Left lung (tissue), 10 donors: ENCODE results near the gene SPON1. TPM values are rescaled to one million over a fixed set of nuclear protein-coding genes. Genes with fewer than 3 reads are reported as not detected.

ENCODE experiments used
- ATAC-seq: fragments of 200-7000 bp; cut with Tn5 transposase; one replicate; pipeline ENCODE4 v1.9.1; 2020; ENCODE audit warnings: moderate library complexity
- DNase-seq, 4 donors: peaks; one replicate each; pipeline ENCODE4 v3.0.0-alpha.2; 2013 to 2020
- H3K27ac ChIP-seq, 2 donors: fragments of 200-600 bp; sonication (generic) in 1 of 2; one replicate each; pipeline versions ENCODE4 v1.5.0 to v1.8.0; 2020 to 2021
- H3K27me3 ChIP-seq, 2 donors: fragments of 200-600 bp; sonication (generic) in 1 of 2; one replicate each; pipeline versions ENCODE4 v1.5.0 to v1.8.0; 2020 to 2021
- H3K36me3 ChIP-seq, 2 donors: fragments of 200-600 bp; sonication (generic) in 1 of 2; one replicate each; pipeline versions ENCODE4 v1.5.0 to v1.8.0; 2020 to 2021
- H3K4me1 ChIP-seq, 2 donors: fragments of 200-600 bp; one replicate each; pipeline ENCODE4 v1.8.0; 2021
- H3K4me3 ChIP-seq, 2 donors: fragments of 200-600 bp; sonication (generic) in 1 of 2; one replicate each; pipeline versions ENCODE4 v1.5.0 to v1.8.0; 2020 to 2021; ENCODE audit warnings: mild to moderate bottlenecking in 1 of 2
- H3K9me3 ChIP-seq, 2 donors: fragments of 200-600 bp; sonication (generic) in 1 of 2; one replicate each; pipeline versions ENCODE4 v1.5.0 to v1.8.0; 2020 to 2021
- CTCF ChIP-seq, 2 donors: fragments of 200-600 bp; sonication (generic) in 1 of 2; IDR thresholded peaks; one replicate each; pipeline versions ENCODE4 v1.5.0 to v1.8.0; 2021; ENCODE audit warnings: antibody characterized with exemption in 2 of 2
- intact Hi-C, 2 donors: fragments of 100-400 bp; cut with DNase I; formaldehyde crosslinking; loops; one replicate each; pipeline versions ENCODE4 v1.11.2 to v1.14.2; 2022
- polyA plus RNA-seq, 6 donors: library from polyadenylated mRNA; unstranded; fragments of 120-200 nt; gene quantifications; one replicate each; pipeline ENCODE4 v1.2.1, GENCODE V29; 2013; ENCODE audit not compliant: insufficient read length in 6 of 6
- total RNA-seq, 2 donors: library from RNA; stranded (reverse); fragmentation: NEBNext Ultra II Directional; extraction: Animal tissue kit (Norgen Biotek cat#: 25700); gene quantifications; one replicate each; pipeline ENCODE4 v1.2.1, GENCODE V29; 2021
- donor health status: DM: no; HTN: yes; CAD: no.
- donor health status: DM: no; HTN: no; CAD: no.

The SPON1 gene
- total and polyA plus RNA-seq, 8 donors, result 83.2 to 136 (median 97.4) TPM

- ATAC-seq, result no peak
- Histone ChIP-seq H3K27ac (no peak overlapping the region), H3K27me3 (peaks cover 0 to 6% of the 10 kb centered on the region in 2 donors), H3K9me3 (no peaks in the 10 kb centered on the region), H3K4me3 (no peak overlapping the region), H3K36me3 (no peaks in the 10 kb centered on the region), H3K4me1 (no peaks in the 10 kb centered on the region)
- intact Hi-C loops, result no loop called here
- TF ChIP-seq CTCF (IDR thresholded peaks at IDR 0.05), result no peak
- DNase-seq, result no peak
These were observed 9.9 kb upstream of the SPON1 start for GRCh38 chr11:13952668-13953067.

GRCh38 chr11:13954591-13954990, 7.9 kb upstream of the SPON1 start:
- no peak for TF ChIP-seq CTCF (IDR thresholded peaks at IDR 0.05)
- Histone ChIP-seq H3K4me3 (no peak overlapping the region), H3K27ac (no peak overlapping the region), H3K36me3 (no peaks in the 10 kb centered on the region), H3K27me3 (peaks cover 0 to 20% of the 10 kb centered on the region in 2 donors), H3K9me3 (no peaks in the 10 kb centered on the region), H3K4me1 (no peaks in the 10 kb centered on the region)
- DNase-seq (no peak), ATAC-seq (no peak)
- intact Hi-C loops, result no loop called here

- intact Hi-C loops, result loop anchor here in 1 of 2 donors (5.0 kb wide), 2 partner anchors 191 to 291 kb away; no protein-coding TSS in a partner anchor
- no peaks in the 10 kb centered on the region for H3K36me3 ChIP-seq
- H3K27ac ChIP-seq, result no peak overlapping the region
- ATAC-seq (peak; percentile 95), DNase-seq (peak in 3 of 4 donors; percentile 45 to 82 (median 61))
- H3K4me1 ChIP-seq, result no peaks in the 10 kb centered on the region
- no peak overlapping the region for H3K4me3 ChIP-seq
- peaks cover 0 to 34% of the 10 kb centered on the region in 2 donors for H3K27me3 ChIP-seq
- H3K9me3 ChIP-seq, result no peaks in the 10 kb centered on the region
- peak; percentile 74 to 88 for TF ChIP-seq CTCF (IDR thresholded peaks at IDR 0.05)
These were observed 6.5 kb upstream of the SPON1 start for GRCh38 chr11:13955971-13956421.

GRCh38 chr11:13956988-13957387, 5.5 kb upstream of the SPON1 start:
- ATAC-seq (no peak), DNase-seq (no peak)
- Histone ChIP-seq H3K27ac (no peak overlapping the region), H3K4me3 (no peak overlapping the region), H3K4me1 (no peaks in the 10 kb centered on the region), H3K9me3 (no peaks in the 10 kb centered on the region), H3K27me3 (peaks cover 5 to 44% of the 10 kb centered on the region in 2 donors), H3K36me3 (no peaks in the 10 kb centered on the region)
- intact Hi-C loops, result loop anchor here in 1 of 2 donors (5.0 kb wide), 2 partner anchors 190 to 290 kb away; no protein-coding TSS in a partner anchor
- no peak for TF ChIP-seq CTCF (IDR thresholded peaks at IDR 0.05)

GRCh38 chr11:13958641-13959400, 3.7 kb upstream of the SPON1 start:
- no peaks in the 10 kb centered on the region for H3K36me3 ChIP-seq
- intact Hi-C loops, result loop anchor here in 1 of 2 donors (5.0 kb wide), 2 partner anchors 188 to 288 kb away; no protein-coding TSS in a partner anchor
- ATAC-seq, result no peak
- H3K4me1 ChIP-seq, result peaks cover 0 to 11% of the 10 kb centered on the region in 2 donors
- H3K9me3 ChIP-seq, result no peaks in the 10 kb centered on the region
- no peak overlapping the region for H3K27ac ChIP-seq
- no peak for TF ChIP-seq CTCF (IDR thresholded peaks at IDR 0.05)
- peaks cover 23 to 63% of the 10 kb centered on the region in 2 donors for H3K27me3 ChIP-seq
- peak in 1 of 4 donors; percentile 30 for DNase-seq
- H3K4me3 ChIP-seq, result no peak overlapping the region
